ENCODE data around the gene WDR89.

DNA sequence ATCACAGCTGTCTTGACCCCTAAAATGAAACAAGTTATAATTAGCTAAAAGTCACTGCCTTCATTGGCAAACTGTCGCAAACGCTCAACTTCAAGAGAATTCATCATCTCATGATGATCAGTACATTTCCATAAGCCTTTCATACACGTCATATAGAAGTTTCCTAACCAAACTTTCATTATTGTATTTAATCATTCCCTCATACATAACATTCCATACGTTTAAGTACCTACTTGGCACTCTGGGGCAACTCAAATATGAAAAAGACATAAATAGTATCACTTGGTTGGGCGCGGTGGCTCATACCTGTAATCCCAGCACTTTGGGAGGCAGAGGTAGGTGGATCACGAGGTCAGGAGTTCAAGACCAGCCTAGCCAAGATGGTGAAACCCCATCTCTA lies 86.1 kb downstream of the WDR89 start:
- TF ChIP-seq, protein P1, sequence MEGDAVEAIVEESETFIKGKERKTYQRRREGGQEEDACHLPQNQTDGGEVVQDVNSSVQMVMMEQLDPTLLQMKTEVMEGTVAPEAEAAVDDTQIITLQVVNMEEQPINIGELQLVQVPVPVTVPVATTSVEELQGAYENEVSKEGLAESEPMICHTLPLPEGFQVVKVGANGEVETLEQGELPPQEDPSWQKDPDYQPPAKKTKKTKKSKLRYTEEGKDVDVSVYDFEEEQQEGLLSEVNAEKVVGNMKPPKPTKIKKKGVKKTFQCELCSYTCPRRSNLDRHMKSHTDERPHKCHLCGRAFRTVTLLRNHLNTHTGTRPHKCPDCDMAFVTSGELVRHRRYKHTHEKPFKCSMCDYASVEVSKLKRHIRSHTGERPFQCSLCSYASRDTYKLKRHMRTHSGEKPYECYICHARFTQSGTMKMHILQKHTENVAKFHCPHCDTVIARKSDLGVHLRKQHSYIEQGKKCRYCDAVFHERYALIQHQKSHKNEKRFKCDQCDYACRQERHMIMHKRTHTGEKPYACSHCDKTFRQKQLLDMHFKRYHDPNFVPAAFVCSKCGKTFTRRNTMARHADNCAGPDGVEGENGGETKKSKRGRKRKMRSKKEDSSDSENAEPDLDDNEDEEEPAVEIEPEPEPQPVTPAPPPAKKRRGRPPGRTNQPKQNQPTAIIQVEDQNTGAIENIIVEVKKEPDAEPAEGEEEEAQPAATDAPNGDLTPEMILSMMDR (IDR thresholded peaks at IDR 0.05), result no peak
- no peak for TF ChIP-seq ZFX (IDR thresholded peaks at IDR 0.05; ENCODE audit: borderline replicate concordance)

Measured in 22Rv1 (cell line).